PC-9 (cell line): ENCODE results near the gene PDPK1. TPM values are rescaled to one million over a fixed set of nuclear protein-coding genes. Genes with fewer than 3 reads are reported as not detected.
A peak's percentile ranks its signal among the peaks of the same experiment; 100 is the strongest.
"Not testable (repeated sequence)": the region's sequence is repeated elsewhere in the genome, so short reads cannot be mapped to it uniquely, and the experiment has no call there.

Source experiments
- BruUV-seq: library from RNA; stranded (reverse); fragments of 400-500 nt; replicated peaks from 2 replicates; lab custom pipeline; 2021; lab: Mats Ljungman, UMichigan
- CTCF ChIA-PET: fragments of 300-600 bp; sonication (Branson Sonifier 250); formaldehyde crosslinking; loops from one replicate; lab custom pipeline; 2022; ENCODE audit warnings: antibody characterized with exemption; lab: Charles Lee
- POLR2A ChIA-PET: fragments of 300-600 bp; sonication (Branson Sonifier 250); formaldehyde crosslinking; loops from one replicate; lab custom pipeline; 2022; ENCODE audit warnings: antibody characterized with exemption; ENCODE audit not compliant: unreplicated experiment; lab: Charles Lee
- DNase-seq, 2 experiments: peaks; one replicate each; pipeline versions ENCODE4 v3.0.0 to v3.0.0-alpha.2; 2015 to 2022; ENCODE audit warnings: mixed read lengths in 1 of 2
- H2AFZ ChIP-seq: fragments of 200-600 bp; sonication (generic); 2 replicates; pipeline ENCODE4 v1.8.1; 2017; ENCODE audit warnings: antibody characterized with exemption
- H3F3A ChIP-seq: fragments of 200-600 bp; sonication (generic); 2 replicates; pipeline ENCODE4 v1.8.1; 2017; ENCODE audit warnings: antibody characterized with exemption, mild to moderate bottlenecking, low read depth; ENCODE audit not compliant: insufficient read depth
- H3K27ac ChIP-seq: fragments of 200-600 bp; sonication (generic); 2 replicates; pipeline ENCODE4 v1.6.1; 2016; ENCODE audit warnings: mixed run types
- H3K27me3 ChIP-seq: fragments of 200-600 bp; sonication (generic); 2 replicates; pipeline ENCODE4 v1.6.1; 2016; ENCODE audit warnings: low read depth, mixed run types; ENCODE audit not compliant: insufficient read depth
- H3K36me3 ChIP-seq: fragments of 200-600 bp; sonication (generic); 2 replicates; pipeline ENCODE4 v1.6.1; 2016; ENCODE audit warnings: low read depth, mixed run types
- H3K4me1 ChIP-seq: fragments of 200-600 bp; sonication (generic); replicated peaks from 2 replicates; pipeline ENCODE4 v1.6.1; 2016; ENCODE audit warnings: mixed run types; ENCODE audit not compliant: insufficient read depth
- H3K4me2 ChIP-seq: fragments of 200-600 bp; sonication (generic); 2 replicates; pipeline ENCODE4 v1.6.1; 2017; ENCODE audit warnings: mixed run types
- H3K4me3 ChIP-seq: fragments of 200-600 bp; sonication (generic); 2 replicates; pipeline ENCODE4 v1.6.1; 2016; ENCODE audit warnings: mixed run types
- H3K79me2 ChIP-seq: fragments of 200-600 bp; sonication (generic); 2 replicates; pipeline ENCODE4 v1.6.1; 2017; ENCODE audit warnings: low read depth, mixed run types
- H3K9me2 ChIP-seq: fragments of 200-600 bp; sonication (generic); 2 replicates; pipeline ENCODE4 v1.8.1; 2017; ENCODE audit warnings: mild to moderate bottlenecking; ENCODE audit not compliant: insufficient read depth
- H3K9me3 ChIP-seq: fragments of 200-600 bp; sonication (generic); 2 replicates; pipeline ENCODE4 v1.8.1; 2016; ENCODE audit warnings: low read depth; ENCODE audit not compliant: insufficient read depth
- H4K20me1 ChIP-seq: fragments of 200-600 bp; sonication (generic); 2 replicates; pipeline ENCODE4 v1.8.1; 2017; ENCODE audit not compliant: insufficient read depth
- CTCF ChIP-seq: fragments of 200-600 bp; sonication (generic); conservative IDR thresholded peaks from 2 replicates; pipeline ENCODE4 v1.6.1; 2017; ENCODE audit warnings: mixed run types, antibody characterized with exemption, mild to moderate bottlenecking, moderate library complexity
- EZH2 ChIP-seq: fragments of 200-600 bp; sonication (generic); IDR thresholded peaks from 2 replicates; pipeline ENCODE4 v1.8.0; 2017; ENCODE audit warnings: antibody characterized with exemption, low read depth
- intact Hi-C: fragments of 100-400 bp; cut with micrococcal nuclease; formaldehyde crosslinking; loops from one replicate; pipeline ENCODE4 v1.10.0; 2022; ENCODE audit not compliant: unreplicated experiment
- total RNA-seq: library from RNA; stranded (reverse); gene quantifications from 2 replicates; pipeline ENCODE4 v1.2.3, GENCODE V29; 2021

PDPK1 gene
- total RNA-seq, 1 experiment from 2014 or later: 46.8 TPM

- CTCF ChIA-PET: interaction anchor here (0.5 kb wide), 1 partner anchor 124 kb away, joined by 5 read pairs; no protein-coding TSS in a partner anchor
These were observed 5.9 kb upstream of the PDPK1 start for GRCh38 chr16:2531696-2532493.

GRCh38 chr16:2532494-2533141 lies 5.2 kb upstream of the PDPK1 start:
- Histone ChIP-seq H3K79me2 (no peaks in the 10 kb centered on the region), H3K9me2 (no peaks in the 10 kb centered on the region), H3F3A (peaks cover 34% of the 10 kb centered on the region), H3K4me3 (peak overlapping the region; percentile 57), H3K4me1 (peaks cover 18% of the 10 kb centered on the region; the same call in 1 of the 2 replicates), H2AFZ (peak overlapping the region; percentile 78), H3K4me2 (peak overlapping the region; percentile 85), H3K9me3 (no peaks in the 10 kb centered on the region), H3K36me3 (no peaks in the 10 kb centered on the region), H3K27me3 (no peaks in the 10 kb centered on the region), H3K27ac (peak overlapping the region; percentile 33), H4K20me1 (no peaks in the 10 kb centered on the region)
- intact Hi-C loops: no loop called here
- ChIA-PET CTCF (interaction anchor here (0.5 to 0.6 kb wide), 2 partner anchors 123 to 1248 kb away, joined by 4 to 5 read pairs; no protein-coding TSS in a partner anchor), POLR2A (interaction anchor here (0.6 to 0.8 kb wide), 4 partner anchors 59 to 373 kb away, joined by 3 to 18 read pairs (median 16); partner anchors contain the start of genes E4F1 and PGP)
- BruUV-seq: no TSS peak
- TF ChIP-seq EZH2 (no peak), CTCF (no peak)
- DNase-seq: peak; percentile 48 to 85

More at GRCh38 chr16:2531696-2532493, 5.9 kb upstream of the PDPK1 start:
- no peaks in the 10 kb centered on the region for H3K27me3 ChIP-seq
- H3F3A ChIP-seq: peaks cover 28% of the 10 kb centered on the region
- H3K79me2 ChIP-seq: no peaks in the 10 kb centered on the region
- peaks cover 18% of the 10 kb centered on the region; the same call in 1 of the 2 replicates for H3K4me1 ChIP-seq
- peak; percentile 91 to 99 for DNase-seq
- H3K4me2 ChIP-seq: peak overlapping the region; percentile 85
- BruUV-seq: no TSS peak
- no peaks in the 10 kb centered on the region for H3K36me3 ChIP-seq
- H3K27ac ChIP-seq: peak overlapping the region; percentile 38
- no peaks in the 10 kb centered on the region for H3K9me2 ChIP-seq
- no peaks in the 10 kb centered on the region for H3K9me3 ChIP-seq
- intact Hi-C loops: no loop called here
- H3K4me3 ChIP-seq: peak overlapping the region; percentile 57
- H4K20me1 ChIP-seq: no peaks in the 10 kb centered on the region
- POLR2A ChIA-PET: interaction anchor here (0.6 to 0.8 kb wide), 3 partner anchors 317 to 749 kb away, joined by 3 to 16 read pairs (median 5); partner anchors contain the start of genes NUBP2, PGP and SPSB3
- peak overlapping the region; percentile 83 for H2AFZ ChIP-seq
- TF ChIP-seq EZH2 (no peak), CTCF (no peak)

GRCh38 chr16:2533142-2533755 lies 4.6 kb upstream of the PDPK1 start:
- H3K36me3 ChIP-seq, H3K27me3 ChIP-seq, intact Hi-C loops, H4K20me1 ChIP-seq, H3K9me3 ChIP-seq, H3K79me2 ChIP-seq, H3K9me2 ChIP-seq: not testable (repeated sequence)
- ChIA-PET CTCF (interaction anchor here (0.6 kb wide), 1 partner anchor 1249 kb away, joined by 4 read pairs; no protein-coding TSS in a partner anchor), POLR2A (interaction anchor here (0.7 to 0.8 kb wide), 4 partner anchors 35 to 319 kb away, joined by 8 to 18 read pairs (median 16); partner anchors contain the start of genes E4F1 and PGP)
- peaks cover 18% of the 10 kb centered on the region; the same call in 1 of the 2 replicates for H3K4me1 ChIP-seq
- DNase-seq: peak in 1 of 2 experiments; percentile 36
- H3K4me2 ChIP-seq: peak overlapping the region; percentile 85
- TSS peak; percentile 20 for BruUV-seq
- peak overlapping the region; percentile 33; the same call in 1 of the 2 replicates for H3K27ac ChIP-seq
- H3F3A ChIP-seq: peaks cover 34% of the 10 kb centered on the region
- H2AFZ ChIP-seq: peak overlapping the region; percentile 78
- H3K4me3 ChIP-seq: peak overlapping the region; percentile 57; the same call in 1 of the 2 replicates
